Activated B cell treated with CpG ODN at 0.5 μM for 24 hours (primary cell): ENCODE results near the gene APAF1. TPM values are rescaled to one million over a fixed set of nuclear protein-coding genes. Genes with fewer than 3 reads are reported as not detected.

ENCODE experiments used
- ATAC-seq: fragments of 200-7000 bp; cut with Tn5 transposase; one replicate; pipeline ENCODE4 v1.10.0; 2021; ENCODE audit warnings: low read depth, mild to moderate bottlenecking, moderate library complexity
- CTCF ChIA-PET: fragments of 350-600 bp; sonication (Branson Sonifier 250); formaldehyde crosslinking; loops from one replicate; lab custom pipeline; 2021; ENCODE audit warnings: antibody characterized with exemption; lab: Charles Lee
- POLR2A ChIA-PET: fragments of 350-600 bp; sonication (Branson Sonifier 250); formaldehyde crosslinking; loops from one replicate; lab custom pipeline; 2021; ENCODE audit warnings: antibody characterized with exemption; lab: Charles Lee
- DNase-seq: peaks from one replicate; pipeline ENCODE4 v3.0.0; 2022
- H3K27ac Mint-ChIP-seq: one replicate; pipeline ENCODE4 v1.8.0; 2020; ENCODE audit warnings: mixed read lengths
- H3K27me3 Mint-ChIP-seq: one replicate; pipeline ENCODE4 v1.8.0; 2021; ENCODE audit warnings: mixed read lengths
- H3K36me3 Mint-ChIP-seq: one replicate; pipeline ENCODE4 v1.8.0; 2021; ENCODE audit warnings: low read depth, mixed read lengths
- H3K4me1 Mint-ChIP-seq: one replicate; pipeline ENCODE4 v1.8.0; 2021; ENCODE audit warnings: mixed read lengths
- H3K4me3 Mint-ChIP-seq: one replicate; pipeline ENCODE4 v1.8.0; 2020; ENCODE audit warnings: mild to moderate bottlenecking, mixed read lengths
- H3K9me3 Mint-ChIP-seq: one replicate; pipeline ENCODE4 v1.8.0; 2020; ENCODE audit warnings: mixed read lengths
- CTCF ChIP-seq: fragments of 200-600 bp; IDR thresholded peaks from one replicate; pipeline ENCODE4 v1.8.0; 2022; ENCODE audit warnings: antibody characterized with exemption, mild to moderate bottlenecking
- intact Hi-C: fragments of 100-400 bp; cut with micrococcal nuclease; formaldehyde crosslinking; loops from one replicate; pipeline ENCODE4 v1.15.1; 2024
- total RNA-seq: library from RNA; stranded (reverse); gene quantifications from 2 replicates; pipeline ENCODE4 v1.2.3, GENCODE V29; 2022

The APAF1 gene
- total RNA-seq, 1 donor from 2014 or later = 24.0 TPM

GRCh38 chr12:98612696-98613334, 32.3 kb upstream of the APAF1 start:
- Mint-ChIP-seq H3K4me3 (peak overlapping the region; percentile 59), H3K9me3 (no peaks in the 10 kb centered on the region), H3K4me1 (peaks cover 19% of the 10 kb centered on the region), H3K36me3 (no peaks in the 10 kb centered on the region), H3K27ac (peak overlapping the region; percentile 96), H3K27me3 (no peaks in the 10 kb centered on the region)
- TF ChIP-seq CTCF = no peak
- peak; percentile 95 for ATAC-seq
- intact Hi-C loops = loop anchor here (1.0 kb wide), 2 partner anchors 20 to 31 kb away; partner anchors contain the start of genes IKBIP and SLC25A3
- ChIA-PET POLR2A (interaction anchor here (0.6 to 4.6 kb wide), 10 partner anchors 9 to 109 kb away, joined by 3 to 54 read pairs (median 4); partner anchors contain the start of genes IKBIP and SLC25A3), CTCF (interaction anchor here (1.0 to 2.2 kb wide), 3 partner anchors 17 to 41 kb away, joined by 3 to 6 read pairs (median 6); no protein-coding TSS in a partner anchor)
- peak; percentile 40 for DNase-seq

- ChIA-PET POLR2A (interaction anchor here (0.7 to 1.7 kb wide), 2 partner anchors 25 kb away, joined by 3 to 5 read pairs; partner anchors contain the start of genes IKBIP and SLC25A3), CTCF (interaction anchor here (1.3 kb wide), 1 partner anchor 35 kb away, joined by 4 read pairs; no protein-coding TSS in a partner anchor)
- Mint-ChIP-seq H3K27ac (no peak overlapping the region), H3K4me1 (peaks cover 10% of the 10 kb centered on the region), H3K9me3 (no peaks in the 10 kb centered on the region), H3K27me3 (no peaks in the 10 kb centered on the region), H3K36me3 (no peaks in the 10 kb centered on the region), H3K4me3 (no peak overlapping the region)
- DNase-seq (no peak), ATAC-seq (no peak)
- TF ChIP-seq CTCF = no peak
- intact Hi-C loops = no loop called here
These were observed 26.1 kb upstream of the APAF1 start for GRCh38 chr12:98618952-98619351.

- intact Hi-C loops = loop anchor here (1.0 kb wide), 1 partner anchor 9 kb away; the partner anchor contains the start of gene IKBIP
- peaks cover 18% of the 10 kb centered on the region for H3K4me1 Mint-ChIP-seq
- no peak for TF ChIP-seq CTCF
- no peaks in the 10 kb centered on the region for H3K27me3 Mint-ChIP-seq
- H3K27ac Mint-ChIP-seq = peak overlapping the region; percentile 25
- POLR2A ChIA-PET = interaction anchor here (0.6 to 1.6 kb wide), 6 partner anchors 9 to 42 kb away, joined by 3 to 14 read pairs (median 4); partner anchors contain the start of genes APAF1, IKBIP and SLC25A3
- no peak for DNase-seq
- CTCF ChIA-PET = no interaction called here
- H3K36me3 Mint-ChIP-seq = peaks cover 15% of the 10 kb centered on the region
- no peak overlapping the region for H3K4me3 Mint-ChIP-seq
- H3K9me3 Mint-ChIP-seq = no peaks in the 10 kb centered on the region
- ATAC-seq = peak; percentile 87
These were observed 9.3 kb upstream of the APAF1 start for GRCh38 chr12:98635657-98636323.

- peaks cover 15% of the 10 kb centered on the region for H3K36me3 Mint-ChIP-seq
- H3K4me1 Mint-ChIP-seq = peaks cover 19% of the 10 kb centered on the region
- H3K9me3 Mint-ChIP-seq = no peaks in the 10 kb centered on the region
- ChIA-PET POLR2A (interaction anchor here (1.2 kb wide), 1 partner anchor 30 kb away, joined by 3 read pairs; no protein-coding TSS in a partner anchor), CTCF (no interaction called here)
- DNase-seq (no peak), ATAC-seq (no peak)
- H3K4me3 Mint-ChIP-seq = no peak overlapping the region
- TF ChIP-seq CTCF = no peak
- intact Hi-C loops = no loop called here
- no peaks in the 10 kb centered on the region for H3K27me3 Mint-ChIP-seq
- no peak overlapping the region for H3K27ac Mint-ChIP-seq
These were observed 8.0 kb upstream of the APAF1 start for GRCh38 chr12:98637068-98637467.

- Mint-ChIP-seq H3K27ac (no peak overlapping the region), H3K4me3 (no peak overlapping the region), H3K36me3 (peaks cover 12% of the 10 kb centered on the region), H3K4me1 (peaks cover 21% of the 10 kb centered on the region), H3K27me3 (no peaks in the 10 kb centered on the region), H3K9me3 (no peaks in the 10 kb centered on the region)
- CTCF ChIA-PET = no interaction called here
- DNase-seq = no peak
- TF ChIP-seq CTCF = no peak
- POLR2A ChIA-PET = no interaction called here
- no peak for ATAC-seq
- intact Hi-C loops = no loop called here
These were observed 7.1 kb upstream of the APAF1 start for GRCh38 chr12:98638009-98638408.
